Posterior cingulate gyrus (tissue), 11 donors: ENCODE measurements around the gene VPS52.

Experiments used
- DNase-seq, 10 donors: peaks; one replicate each; pipeline versions ENCODE4 v3.0.0 to v3.0.0-alpha.2; 2020 to 2021; ENCODE audit warnings: mixed read lengths in 3 of 10
- intact Hi-C: fragments of 100-400 bp; cut with DNase I; formaldehyde crosslinking; loops from one replicate; pipeline ENCODE4 v1.15.1; 2023

VPS52 gene

GRCh38 chr6:33306356-33306755 is 34.7 kb upstream of the VPS52 start:
- intact Hi-C loops: no loop called here
- no peak for DNase-seq

GRCh38 chr6:33305052-33305451 is 33.4 kb upstream of the VPS52 start:
- intact Hi-C loops: no loop called here
- peak in 1 of 10 donors; percentile 84 for DNase-seq

DNA sequence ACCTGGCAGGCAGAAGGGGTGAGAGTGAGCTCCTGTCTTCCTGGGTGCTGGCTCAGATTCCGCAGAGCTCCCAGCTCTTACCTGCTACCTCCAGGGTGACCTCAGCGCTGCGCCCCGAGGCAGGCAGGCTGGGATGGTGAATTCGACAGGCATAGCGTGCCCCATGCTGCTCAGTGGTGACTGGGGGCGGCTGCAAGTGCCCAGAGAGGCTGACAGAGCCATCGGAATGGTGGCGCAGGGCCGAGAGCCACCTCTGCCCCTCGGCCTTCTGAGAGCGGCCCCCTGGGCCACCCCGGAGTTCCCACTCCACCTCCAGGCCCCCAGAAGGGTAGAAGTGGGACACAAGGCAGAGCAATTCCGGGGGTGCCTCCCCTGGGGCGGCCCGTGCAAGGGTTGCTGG is 32.5 kb upstream of the VPS52 start:
- intact Hi-C loops: no loop called here
- peak in 1 of 10 donors; percentile 59 for DNase-seq

DNA sequence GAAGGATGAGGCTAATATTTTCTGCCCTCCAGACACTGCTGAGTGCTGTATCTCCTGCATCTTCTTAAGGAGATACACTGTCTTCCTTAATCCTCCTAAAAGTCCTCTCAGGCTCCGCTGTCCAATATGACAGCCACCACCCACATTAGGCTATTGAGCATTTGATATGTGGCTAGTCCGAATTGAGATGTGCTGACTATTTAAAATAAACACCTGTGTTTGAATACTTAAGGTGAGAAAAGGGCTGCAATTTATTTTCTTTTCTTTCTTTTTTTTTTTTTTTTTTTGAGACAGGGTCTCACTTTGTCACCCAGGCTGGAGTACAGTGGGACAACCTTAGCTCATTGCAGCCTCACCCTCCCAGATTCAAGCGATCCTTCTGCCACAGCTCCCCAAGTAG is 30.2 kb upstream of the VPS52 start:
- intact Hi-C loops: no loop called here
- no peak for DNase-seq

- peak; percentile 87 to 98 (median 91) for DNase-seq
- intact Hi-C loops: loop anchor here (2.0 kb wide), 1 partner anchor 15 kb away; the partner anchor contains the start of gene TAPBP
Observed at GRCh38 chr6:33299237-33299944, 27.7 kb upstream of the VPS52 start.

- intact Hi-C loops: loop anchor here (2.0 kb wide), 1 partner anchor 16 kb away; the partner anchor contains the start of gene TAPBP
- DNase-seq: peak; percentile 63 to 97 (median 76)
Observed at GRCh38 chr6:33298773-33299236, 27.1 kb upstream of the VPS52 start, which contains the start of gene RGL2. TSS of gene RGL2 (minus strand) at chr6:33298942. CDS start at chr6:33298610, 332 bp downstream.

- intact Hi-C loops: loop anchor here (2.0 kb wide), 1 partner anchor 17 kb away; the partner anchor contains the start of gene TAPBP
- peak in 4 of 10 donors; percentile 37 to 86 (median 64) for DNase-seq
Observed at GRCh38 chr6:33297956-33298772, 26.5 kb upstream of the VPS52 start.

- intact Hi-C loops: no loop called here
- peak in 1 of 10 donors; percentile 83 for DNase-seq
Observed at GRCh38 chr6:33297406-33297955, 25.8 kb upstream of the VPS52 start.

GRCh38 chr6:33296797-33297405 is 25.2 kb upstream of the VPS52 start:
- intact Hi-C loops: no loop called here
- no peak for DNase-seq

- DNase-seq: peak in 1 of 10 donors; percentile 72
- intact Hi-C loops: no loop called here
Observed at GRCh38 chr6:33295621-33296369, 24.1 kb upstream of the VPS52 start.

GRCh38 chr6:33294086-33294823 is 22.6 kb upstream of the VPS52 start:
- DNase-seq: no peak
- intact Hi-C loops: no loop called here

- intact Hi-C loops: no loop called here
Observed at GRCh38 chr6:33292996-33293682, 21.5 kb upstream of the VPS52 start.

GRCh38 chr6:33290459-33290858 is 18.8 kb upstream of the VPS52 start:
- no peak for DNase-seq
- intact Hi-C loops: no loop called here

More at GRCh38 chr6:33292996-33293682, 21.5 kb upstream of the VPS52 start:
- peak in 1 of 10 donors; percentile 58 for DNase-seq

DNA sequence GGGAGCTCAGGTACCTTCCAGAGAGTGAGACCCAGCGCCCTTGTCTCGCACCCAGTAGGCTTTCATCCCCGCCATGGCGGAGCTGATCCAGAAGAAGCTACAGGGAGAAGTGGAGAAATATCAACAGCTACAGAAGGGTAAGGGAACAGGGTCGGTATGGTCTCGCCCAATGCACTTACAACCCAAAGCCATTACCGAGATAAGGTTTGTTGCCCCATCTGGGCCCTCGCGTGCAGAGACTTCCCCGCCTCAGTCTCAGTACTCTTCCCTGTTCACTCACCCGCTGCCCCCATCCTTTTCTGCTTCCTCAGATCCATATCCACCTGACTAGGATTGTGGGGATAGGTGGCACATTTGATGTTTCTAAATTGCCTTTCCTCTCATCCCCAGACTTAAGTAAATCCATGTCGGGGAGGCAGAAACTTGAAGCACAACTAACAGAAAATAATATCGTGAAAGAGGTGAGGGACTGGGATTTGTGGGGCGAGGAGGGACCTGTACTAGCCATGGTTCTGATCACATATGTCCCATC is 18.2 kb upstream of the VPS52 start:
- intact Hi-C loops: loop anchor here (1.0 kb wide), 1 partner anchor 18 kb away; the partner anchor contains the start of gene RPS18

DNA sequence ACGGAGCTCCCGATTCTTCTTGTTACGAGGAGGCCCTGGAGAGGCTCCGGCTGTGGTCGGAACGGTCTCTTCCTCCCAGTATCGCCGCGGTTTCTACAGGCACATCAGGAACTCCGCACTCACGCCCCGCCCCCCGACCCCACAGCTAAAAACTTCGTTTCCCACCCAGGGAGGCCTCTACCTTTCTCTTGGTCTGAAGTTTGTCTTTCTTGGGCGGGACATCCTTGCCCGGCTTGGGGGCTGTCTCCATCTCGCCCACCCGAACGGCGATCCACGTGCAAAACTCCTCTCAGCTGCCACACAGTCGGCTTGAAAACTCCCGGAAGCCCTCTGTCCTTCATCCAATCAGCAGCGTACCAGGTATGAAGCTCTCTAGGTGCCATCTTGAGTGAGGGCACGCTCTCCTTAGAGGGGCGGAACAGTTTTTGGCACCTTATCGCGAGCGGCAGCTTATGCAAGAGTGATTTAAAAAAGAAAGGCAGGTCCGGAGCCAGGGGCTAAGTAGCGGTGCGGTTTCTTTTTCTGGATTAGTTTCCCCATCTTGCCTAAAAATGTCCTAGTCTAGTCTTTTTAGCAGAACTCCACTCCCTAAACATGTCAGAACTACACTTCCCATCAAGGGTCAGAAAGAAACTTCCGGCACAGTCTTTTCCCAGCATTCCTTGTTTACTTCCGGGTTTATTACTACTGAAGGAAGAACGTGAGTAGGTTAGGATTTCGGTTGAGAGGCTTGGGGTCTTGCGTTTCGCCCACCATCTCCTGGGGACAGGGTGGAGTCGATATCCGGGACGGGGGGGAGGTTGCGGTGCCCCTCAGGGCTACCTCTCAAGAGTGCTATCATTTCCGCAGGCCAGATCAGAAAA is 17.5 kb upstream of the VPS52 start, which contains the start of the genes PFDN6 and WDR46:
TSS of gene PFDN6 (plus strand) at position 681 of the 863 bp plus-strand sequence. CDS start 256 bp downstream, outside the sequence.
TSS of gene WDR46 (minus strand) at position 319 of the 863 bp plus-strand sequence. CDS start at position 250, 69 bp downstream.
- intact Hi-C loops: loop anchor here (1.0 kb wide), 1 partner anchor 17 kb away; the partner anchor contains the start of gene RPS18
- peak; percentile 62 to 97 (median 84) for DNase-seq

More for the DNA sequence above, 18.2 kb upstream of the VPS52 start:
- DNase-seq: no peak

- intact Hi-C loops: no loop called here
- no peak for DNase-seq
Observed at GRCh38 chr6:33288141-33288920, 16.7 kb upstream of the VPS52 start.
